GM12878 (cell line): Measurements from ENCODE around the gene SH3BP5. TPM values are rescaled to one million over a fixed set of nuclear protein-coding genes. Genes with fewer than 3 reads are reported as not detected.

Source experiments
- CUX1 ChIP-seq: IDR thresholded peaks from 2 replicates; pipeline ENCODE4 v1.6.1; 2012; ENCODE audit warnings: improper control_type of control experiment, low read depth, low read length; ENCODE audit not compliant: insufficient replicate concordance
- FOXM1 ChIP-seq: IDR thresholded peaks from 2 replicates; pipeline ENCODE4 v1.6.1; 2012; ENCODE audit warnings: low read depth, mild to moderate bottlenecking, inconsistent platforms, low read length, moderate library complexity
- SPI1 ChIP-seq: IDR thresholded peaks from 2 replicates; pipeline ENCODE4 v1.6.1; 2011; ENCODE audit warnings: low read depth, mild to moderate bottlenecking, low read length, moderate library complexity, borderline replicate concordance; ENCODE audit not compliant: insufficient read depth
- polyA plus RNA-seq, 11 experiments: library from polyadenylated mRNA; depleted of rRNA in 4 of 11; unstranded in 6 of 11; stranded (reverse) in 5 of 11; fragments of >200 nt; fragmentation: Nextera tagmentation in 4 of 11; fragmentation: Illumina TruSeq in 1 of 11; extraction: Ambion mirVana in 4 of 11; extraction: Trizol in 1 of 11; gene quantifications; 1 replicate in 1 of 11; 2 replicates in 10 of 11; pipeline versions ENCODE4 v1.2.1 to v1.2.3, GENCODE V29; 2011 to 2016; ENCODE audit warnings: inconsistent platforms in 2 of 11, missing spikeins in 2 of 11, low read depth in 1 of 11
- total RNA-seq, 4 experiments: library from RNA; depleted of rRNA in 3 of 4; stranded (reverse); fragments of >200 nt in 3 of 4; fragmentation: Illumina TruSeq in 1 of 4; extraction: Trizol in 1 of 4; gene quantifications; 2 replicates each; pipeline versions ENCODE4 v1.2.1 to v1.2.3, GENCODE V29; 2013 to 2021
- TF ChIP-seq, protein P1 (sequence below): fragments of 450-650 bp; conservative IDR thresholded peaks from 2 replicates; pipeline ENCODE4 v1.6.1; 2017; ENCODE audit warnings: mild to moderate bottlenecking, moderate library complexity

The SH3BP5 gene
- total and polyA plus RNA-seq, 10 of the 15 experiments (the other 5 are each of a cell fraction or from before 2014, with no cell fraction given) = 14.9 to 87.5 (median 43.7) TPM

DNA sequence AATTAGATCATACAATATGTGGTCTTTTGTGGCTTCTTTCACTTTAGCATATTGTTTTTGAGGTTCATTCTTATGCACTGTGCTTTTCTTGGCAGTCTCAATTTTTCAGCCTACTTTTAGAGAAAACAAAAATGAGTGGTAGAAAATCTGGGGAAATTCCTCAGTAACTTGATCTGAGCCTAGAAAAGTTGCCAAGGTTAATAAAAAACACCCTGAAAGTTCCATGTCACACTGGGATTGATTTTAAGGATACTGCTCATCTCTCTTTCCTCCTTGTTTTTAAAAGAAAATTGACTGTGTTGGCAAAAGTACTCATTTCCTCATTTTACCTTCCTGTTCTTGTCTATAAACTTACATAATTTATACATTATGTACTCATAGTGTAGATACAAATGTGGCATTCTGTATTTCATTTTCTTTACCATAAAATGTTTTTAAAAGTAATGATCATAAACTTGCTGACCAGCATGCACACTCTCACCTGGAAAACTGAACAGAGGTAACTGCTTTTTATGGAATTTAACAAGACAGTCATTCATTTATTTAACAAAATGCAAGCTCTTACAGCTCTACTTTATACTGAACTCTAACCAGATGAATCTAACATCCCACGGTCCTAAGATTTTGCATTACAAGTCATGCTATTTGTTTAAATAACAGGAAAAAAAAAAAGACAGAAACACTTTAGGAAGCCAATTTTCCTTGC is 28.6 kb upstream of the SH3BP5 start (continued):
- TF ChIP-seq, protein P1, sequence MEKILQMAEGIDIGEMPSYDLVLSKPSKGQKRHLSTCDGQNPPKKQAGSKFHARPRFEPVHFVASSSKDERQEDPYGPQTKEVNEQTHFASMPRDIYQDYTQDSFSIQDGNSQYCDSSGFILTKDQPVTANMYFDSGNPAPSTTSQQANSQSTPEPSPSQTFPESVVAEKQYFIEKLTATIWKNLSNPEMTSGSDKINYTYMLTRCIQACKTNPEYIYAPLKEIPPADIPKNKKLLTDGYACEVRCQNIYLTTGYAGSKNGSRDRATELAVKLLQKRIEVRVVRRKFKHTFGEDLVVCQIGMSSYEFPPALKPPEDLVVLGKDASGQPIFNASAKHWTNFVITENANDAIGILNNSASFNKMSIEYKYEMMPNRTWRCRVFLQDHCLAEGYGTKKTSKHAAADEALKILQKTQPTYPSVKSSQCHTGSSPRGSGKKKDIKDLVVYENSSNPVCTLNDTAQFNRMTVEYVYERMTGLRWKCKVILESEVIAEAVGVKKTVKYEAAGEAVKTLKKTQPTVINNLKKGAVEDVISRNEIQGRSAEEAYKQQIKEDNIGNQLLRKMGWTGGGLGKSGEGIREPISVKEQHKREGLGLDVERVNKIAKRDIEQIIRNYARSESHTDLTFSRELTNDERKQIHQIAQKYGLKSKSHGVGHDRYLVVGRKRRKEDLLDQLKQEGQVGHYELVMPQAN = 0 out of 2 replicates have a peak, but pooled peaks have one; percentile 21
- TF ChIP-seq SPI1 (peak; percentile 93), CUX1 (no peak), FOXM1 (peak; percentile 33; the same call in 1 of the 2 replicates)
